ENCODE results near the gene LIPF. TPM values are rescaled to one million over a fixed set of nuclear protein-coding genes. Genes with fewer than 3 reads are reported as not detected.

The LIPF gene, protein sequence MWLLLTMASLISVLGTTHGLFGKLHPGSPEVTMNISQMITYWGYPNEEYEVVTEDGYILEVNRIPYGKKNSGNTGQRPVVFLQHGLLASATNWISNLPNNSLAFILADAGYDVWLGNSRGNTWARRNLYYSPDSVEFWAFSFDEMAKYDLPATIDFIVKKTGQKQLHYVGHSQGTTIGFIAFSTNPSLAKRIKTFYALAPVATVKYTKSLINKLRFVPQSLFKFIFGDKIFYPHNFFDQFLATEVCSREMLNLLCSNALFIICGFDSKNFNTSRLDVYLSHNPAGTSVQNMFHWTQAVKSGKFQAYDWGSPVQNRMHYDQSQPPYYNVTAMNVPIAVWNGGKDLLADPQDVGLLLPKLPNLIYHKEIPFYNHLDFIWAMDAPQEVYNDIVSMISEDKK
- not detected for total RNA-seq (2013)
- polyA plus RNA-seq (not detected), polyA minus RNA-seq (not detected in 2 replicates), total RNA-seq (0 to 1.8 (median 0.04) reads per million in 11 experiments)

- Histone ChIP-seq H3K36me3 (replicated peaks in 1 of 2; ENCODE audit: control insufficient read depth in 1 of 2, insufficient read depth in 2 of 2, low read length in 2 of 2) (no peaks in the 10 kb centered on the region), H3K4me1 (ENCODE audit: control insufficient read depth in 1 of 2, insufficient read depth in 2 of 2, low read length in 2 of 2) (no peaks in the 10 kb centered on the region), H2AFZ (ENCODE audit: insufficient read depth, low read depth, low read length, poor library complexity, severe bottlenecking) (no peak within 1 kb of the TSS), H3K27ac (ENCODE audit: low read depth in 1 of 2, low read length in 2 of 2) (no peak within 1 kb of the TSS), H3K9ac (ENCODE audit: insufficient read depth, low read length, poor library complexity, severe bottlenecking) (no peak within 1 kb of the TSS), H4K20me1 (ENCODE audit: insufficient read depth, low read length) (no peaks in the 10 kb centered on the region), H3K9me3 (replicated peaks in 1 of 2; ENCODE audit: control insufficient read depth in 1 of 2, insufficient read depth in 1 of 2, low read length in 2 of 2) (no peaks in the 10 kb centered on the region), H3K27me3 (ENCODE audit: control insufficient read depth in 2 of 2, insufficient read depth in 2 of 2, low read length in 2 of 2) (no peaks in the 10 kb centered on the region), H3K79me2 (ENCODE audit: insufficient read depth, low read length) (no peaks in the 10 kb centered on the region), H3K4me2 (replicated peaks; ENCODE audit: extremely low read depth, low read length, poor library complexity, severe bottlenecking) (no peak within 1 kb of the TSS), H3K4me3 (replicated peaks in 1 of 3; ENCODE audit: low read depth in 2 of 3, low read length in 3 of 3) (no peak within 1 kb of the TSS)
- intact Hi-C loops (cut with micrococcal nuclease) = no loop called here
- Mint-ChIP-seq H3K36me3 (no peaks in the 10 kb centered on the region), H3K27me3 (ENCODE audit: low read depth in 3 of 3) (peaks cover 0 to 3% (median 2%) of the 10 kb centered on the region in 3 donors), H3K27ac (no peak within 1 kb of the TSS), H3K4me3 (no peak within 1 kb of the TSS), H3K9me3 (peaks cover 0 to 9% (median 3%) of the 10 kb centered on the region in 7 donors), H3K4me1 (peaks cover 2% of the 10 kb centered on the region)
- WGBS (ENCODE audit: insufficient coverage) = no CpG with 5 or more reads among the region's 1 CpG
- DNase-seq = no peak
- TF ChIP-seq CTCF (IDR thresholded peaks at IDR 0.05) = no peak
These were observed at the start of gene LIPF for GRCh38 chr10:88664142-88664541. Gene LIPF, plus strand, starts transcription at chr10:88664442. Its CDS starts 2,856 bp downstream, at chr10:88667298.

- no peak for DNase-seq
- H3K4me2 ChIP-seq (replicated peaks; ENCODE audit: extremely low read depth, low read length, poor library complexity, severe bottlenecking) = no peak overlapping the region
- TF ChIP-seq CTCF (IDR thresholded peaks at IDR 0.05) = no peak
- H4K20me1 ChIP-seq (ENCODE audit: insufficient read depth, low read length) = no peaks in the 10 kb centered on the region
- H3K27ac ChIP-seq (ENCODE audit: low read depth in 1 of 2, low read length in 2 of 2) = no peak overlapping the region
- no peaks in the 10 kb centered on the region for H3K9me3 ChIP-seq (replicated peaks in 1 of 2; ENCODE audit: control insufficient read depth in 1 of 2, insufficient read depth in 1 of 2, low read length in 2 of 2)
- H3K27me3 Mint-ChIP-seq (ENCODE audit: low read depth in 3 of 3) = peaks cover 0 to 3% (median 2%) of the 10 kb centered on the region in 3 donors
- WGBS (ENCODE audit: insufficient coverage) = 93% methylated on average over 18 of the region's 18 CpGs
- intact Hi-C loops (cut with micrococcal nuclease) = no loop called here
- no peaks in the 10 kb centered on the region for H3K27me3 ChIP-seq (ENCODE audit: control insufficient read depth in 2 of 2, insufficient read depth in 2 of 2, low read length in 2 of 2)
- H2AFZ ChIP-seq (ENCODE audit: insufficient read depth, low read depth, low read length, poor library complexity, severe bottlenecking) = no peak overlapping the region
- H3K27ac Mint-ChIP-seq = no peak overlapping the region
- no peaks in the 10 kb centered on the region for H3K4me1 Mint-ChIP-seq
- no peak overlapping the region for H3K4me3 Mint-ChIP-seq
- H3K9me3 Mint-ChIP-seq = peaks cover 0 to 10% (median 5%) of the 10 kb centered on the region in 7 donors
- H3K36me3 Mint-ChIP-seq = no peaks in the 10 kb centered on the region
- H3K4me1 ChIP-seq (ENCODE audit: control insufficient read depth in 1 of 2, insufficient read depth in 2 of 2, low read length in 2 of 2) = no peaks in the 10 kb centered on the region
- no peak overlapping the region for H3K9ac ChIP-seq (ENCODE audit: insufficient read depth, low read length, poor library complexity, severe bottlenecking)
- H3K36me3 ChIP-seq (replicated peaks in 1 of 2; ENCODE audit: control insufficient read depth in 1 of 2, insufficient read depth in 2 of 2, low read length in 2 of 2) = no peaks in the 10 kb centered on the region
- no peak overlapping the region for H3K4me3 ChIP-seq (replicated peaks in 1 of 3; ENCODE audit: low read depth in 2 of 3, low read length in 3 of 3)
- H3K79me2 ChIP-seq (ENCODE audit: insufficient read depth, low read length) = no peaks in the 10 kb centered on the region
These were observed 47.8 kb upstream of the LIPF start for GRCh38 chr10:88616250-88616977.

Data from CD14-positive monocyte (primary cell).